ENCODE data around the gene RBMXL3. TPM values are rescaled to one million over a fixed set of nuclear protein-coding genes. Genes with fewer than 3 reads are reported as not detected.

RBMXL3 gene
- not detected for total RNA-seq

DNA sequence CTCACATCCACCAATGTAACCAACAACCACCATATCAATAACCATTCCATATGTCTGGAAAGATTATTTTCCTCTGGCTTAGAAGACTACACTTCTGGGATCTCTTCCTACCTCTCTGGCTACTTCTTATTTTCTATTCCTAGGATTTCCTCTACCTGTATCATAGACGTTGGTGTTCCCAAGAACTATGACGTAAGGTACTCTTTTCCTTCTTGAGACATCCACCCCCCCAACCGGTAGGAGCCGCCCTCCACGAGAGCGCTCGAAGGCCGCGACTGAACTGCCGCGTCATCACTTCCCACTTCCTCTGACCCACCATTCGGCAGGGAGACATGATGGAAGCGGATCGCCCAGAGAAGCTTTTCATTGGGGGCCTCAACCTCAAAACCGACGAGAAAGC, at the start of gene RBMXL3:
TSS of gene RBMXL3 (plus strand) at position 301 of the 400 bp plus-strand sequence. CDS start at position 333, 32 bp downstream.
- Histone ChIP-seq H3K27ac (no peak within 1 kb of the TSS), H3K36me3 (no peaks in the 10 kb centered on the region), H3K4me1 (ENCODE audit: control insufficient read depth in 1 of 2, low read depth in 2 of 2) (no peaks in the 10 kb centered on the region), H3K4me3 (no peak within 1 kb of the TSS), H3K9me3 (no peaks in the 10 kb centered on the region), H3K27me3 (replicated peaks; ENCODE audit: insufficient read depth) (no peaks in the 10 kb centered on the region)
- DNase-seq (ENCODE audit: low spot score) = no peak
- no peak for ATAC-seq (ENCODE audit: insufficient number of reproducible peaks, low FRiP score, low read depth)
- TF ChIP-seq, protein P1, sequence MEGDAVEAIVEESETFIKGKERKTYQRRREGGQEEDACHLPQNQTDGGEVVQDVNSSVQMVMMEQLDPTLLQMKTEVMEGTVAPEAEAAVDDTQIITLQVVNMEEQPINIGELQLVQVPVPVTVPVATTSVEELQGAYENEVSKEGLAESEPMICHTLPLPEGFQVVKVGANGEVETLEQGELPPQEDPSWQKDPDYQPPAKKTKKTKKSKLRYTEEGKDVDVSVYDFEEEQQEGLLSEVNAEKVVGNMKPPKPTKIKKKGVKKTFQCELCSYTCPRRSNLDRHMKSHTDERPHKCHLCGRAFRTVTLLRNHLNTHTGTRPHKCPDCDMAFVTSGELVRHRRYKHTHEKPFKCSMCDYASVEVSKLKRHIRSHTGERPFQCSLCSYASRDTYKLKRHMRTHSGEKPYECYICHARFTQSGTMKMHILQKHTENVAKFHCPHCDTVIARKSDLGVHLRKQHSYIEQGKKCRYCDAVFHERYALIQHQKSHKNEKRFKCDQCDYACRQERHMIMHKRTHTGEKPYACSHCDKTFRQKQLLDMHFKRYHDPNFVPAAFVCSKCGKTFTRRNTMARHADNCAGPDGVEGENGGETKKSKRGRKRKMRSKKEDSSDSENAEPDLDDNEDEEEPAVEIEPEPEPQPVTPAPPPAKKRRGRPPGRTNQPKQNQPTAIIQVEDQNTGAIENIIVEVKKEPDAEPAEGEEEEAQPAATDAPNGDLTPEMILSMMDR (IDR thresholded peaks at IDR 0.05) = no peak

DNA sequence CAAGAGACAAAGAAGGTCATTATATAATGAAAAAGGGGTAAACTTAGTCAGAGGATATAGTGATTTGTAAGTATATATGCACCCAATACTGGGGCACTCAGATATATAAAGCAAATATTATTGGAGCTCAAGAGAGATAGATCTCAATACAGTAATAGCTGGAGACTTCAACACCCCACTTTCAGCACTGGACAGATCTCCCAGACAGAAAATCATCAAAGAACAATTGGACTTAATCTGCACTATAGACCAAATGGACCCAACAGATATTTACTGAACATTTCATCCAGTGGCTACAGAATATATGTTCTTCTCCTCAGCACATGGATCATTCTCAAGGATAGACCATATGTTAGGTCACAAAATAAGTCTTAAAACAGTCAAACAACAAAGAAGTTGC, 47.2 kb upstream of the RBMXL3 start:
- no peak for ATAC-seq (ENCODE audit: insufficient number of reproducible peaks, low FRiP score, low read depth)
- TF ChIP-seq, protein P1 (IDR thresholded peaks at IDR 0.05) = no peak

DNA sequence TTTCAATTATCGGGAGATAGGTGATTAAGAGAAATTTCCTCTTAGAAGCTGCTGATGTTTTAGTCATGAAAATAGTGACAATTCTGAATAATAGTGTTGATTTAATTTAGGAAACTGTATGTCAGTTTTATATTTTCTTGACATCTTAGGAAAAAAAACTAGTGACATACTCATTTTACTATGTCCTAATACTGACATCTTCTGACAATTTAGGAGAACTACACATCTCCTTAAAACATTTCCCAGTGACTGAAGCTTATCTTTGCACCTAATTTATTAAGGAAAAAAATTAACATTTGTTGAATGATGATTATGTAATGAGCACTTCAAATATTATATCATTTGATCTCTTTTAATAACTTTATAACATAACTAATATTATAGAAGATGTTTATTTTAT, 42.0 kb upstream of the RBMXL3 start:
- Histone ChIP-seq H3K27me3 (replicated peaks; ENCODE audit: insufficient read depth) (no peaks in the 10 kb centered on the region), H3K4me3 (no peak overlapping the region), H3K9me3 (no peaks in the 10 kb centered on the region), H3K4me1 (ENCODE audit: control insufficient read depth in 1 of 2, low read depth in 2 of 2) (no peaks in the 10 kb centered on the region), H3K27ac (no peak overlapping the region), H3K36me3 (no peaks in the 10 kb centered on the region)
- ATAC-seq (ENCODE audit: insufficient number of reproducible peaks, low FRiP score, low read depth) = no peak
- TF ChIP-seq, protein P1 (IDR thresholded peaks at IDR 0.05) = peak; percentile 42
- DNase-seq (ENCODE audit: low spot score) = no peak

More for the DNA sequence above, 47.2 kb upstream of the RBMXL3 start:
- H3K36me3 ChIP-seq = no peaks in the 10 kb centered on the region
- H3K27ac ChIP-seq = no peak overlapping the region
- H3K27me3 ChIP-seq (replicated peaks; ENCODE audit: insufficient read depth) = no peaks in the 10 kb centered on the region
- H3K9me3 ChIP-seq = no peaks in the 10 kb centered on the region
- H3K4me3 ChIP-seq = no peak overlapping the region
- DNase-seq (ENCODE audit: low spot score) = no peak
- no peaks in the 10 kb centered on the region for H3K4me1 ChIP-seq (ENCODE audit: control insufficient read depth in 1 of 2, low read depth in 2 of 2)

DNA sequence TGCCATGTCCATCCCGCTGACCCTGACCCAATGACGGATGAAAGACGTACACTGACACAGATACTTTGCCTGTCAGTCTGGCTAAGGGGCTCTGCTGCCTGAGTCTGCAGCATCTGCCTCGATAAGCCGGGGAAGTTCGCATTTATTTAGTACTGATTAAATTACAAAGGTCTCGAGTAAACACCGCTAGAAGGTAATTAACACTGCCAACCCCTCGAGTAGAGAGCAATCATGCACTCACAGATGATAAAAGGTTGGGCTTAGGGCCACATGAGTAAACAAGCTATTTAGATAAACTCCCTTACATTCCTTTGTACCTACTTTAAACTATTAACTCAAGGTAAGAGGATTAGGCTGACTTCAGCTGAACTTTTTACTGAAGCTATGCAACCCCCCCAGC, 16.0 kb upstream of the RBMXL3 start:
- no peak for ATAC-seq (ENCODE audit: insufficient number of reproducible peaks, low FRiP score, low read depth)
- no peaks in the 10 kb centered on the region for H3K27me3 ChIP-seq (replicated peaks; ENCODE audit: insufficient read depth)
- DNase-seq (ENCODE audit: low spot score) = no peak
- TF ChIP-seq, protein P1 (IDR thresholded peaks at IDR 0.05) = no peak
- H3K27ac ChIP-seq = no peak overlapping the region
- no peaks in the 10 kb centered on the region for H3K4me1 ChIP-seq (ENCODE audit: control insufficient read depth in 1 of 2, low read depth in 2 of 2)
- H3K36me3 ChIP-seq = no peaks in the 10 kb centered on the region
- no peaks in the 10 kb centered on the region for H3K9me3 ChIP-seq
- no peak overlapping the region for H3K4me3 ChIP-seq

DNA sequence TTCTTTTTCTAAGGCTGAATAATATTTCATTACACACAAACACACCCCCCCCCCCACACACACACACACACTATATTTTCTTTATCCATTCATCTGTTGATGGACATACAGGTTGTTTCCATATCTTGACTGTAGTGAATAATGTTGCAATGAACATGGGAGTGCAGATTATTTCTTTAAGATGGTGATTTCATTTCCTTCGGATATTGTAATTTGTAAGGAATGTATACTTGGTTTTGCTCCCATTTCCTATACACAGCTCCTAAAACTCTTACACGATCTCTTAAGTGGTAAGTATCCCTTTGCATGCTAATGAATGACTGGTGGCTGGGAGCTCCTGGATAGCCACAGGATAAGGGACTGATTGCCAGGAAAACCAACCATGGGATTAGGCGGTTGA, 14.7 kb upstream of the RBMXL3 start:
- Histone ChIP-seq H3K4me3 (no peak overlapping the region), H3K36me3 (no peaks in the 10 kb centered on the region), H3K4me1 (ENCODE audit: control insufficient read depth in 1 of 2, low read depth in 2 of 2) (no peaks in the 10 kb centered on the region), H3K27me3 (replicated peaks; ENCODE audit: insufficient read depth) (no peaks in the 10 kb centered on the region), H3K9me3 (no peaks in the 10 kb centered on the region), H3K27ac (no peak overlapping the region)
- DNase-seq (ENCODE audit: low spot score) = no peak
- ATAC-seq (ENCODE audit: insufficient number of reproducible peaks, low FRiP score, low read depth) = no peak
- TF ChIP-seq, protein P1 (IDR thresholded peaks at IDR 0.05) = no peak

All from thoracic aorta (tissue), 2 donors.